CD4-positive, alpha-beta T cell treated with Interleukin-12 subunit alpha and Interleukin-12 subunit beta, for 1 hour (primary cell): ENCODE measurements around the gene NEGR1.

Experiments used
- DNase-seq: peaks from one replicate; pipeline ENCODE4 v3.0.0-alpha.2; 2020

Gene NEGR1

GRCh38 chr1:72015006-72015405, 267.3 kb downstream of the NEGR1 start:
- no peak for DNase-seq

GRCh38 chr1:72013161-72013560, 269.2 kb downstream of the NEGR1 start:
- no peak for DNase-seq

GRCh38 chr1:72011721-72012120, 270.6 kb downstream of the NEGR1 start:
- DNase-seq, result no peak

GRCh38 chr1:72010094-72010431, 272.3 kb downstream of the NEGR1 start:
- DNase-seq, result no peak

- no peak for DNase-seq
Observed at GRCh38 chr1:72009173-72010093, 272.9 kb downstream of the NEGR1 start.

GRCh38 chr1:72007312-72007711, 275.0 kb downstream of the NEGR1 start:
- no peak for DNase-seq

- no peak for DNase-seq
Observed at GRCh38 chr1:72006092-72006491, 276.2 kb downstream of the NEGR1 start.

- DNase-seq, result no peak
Observed at GRCh38 chr1:72003092-72003491, 279.2 kb downstream of the NEGR1 start.

GRCh38 chr1:72000809-72001208, 281.5 kb downstream of the NEGR1 start:
- no peak for DNase-seq

- no peak for DNase-seq
Observed at GRCh38 chr1:71994646-71995045, 287.7 kb downstream of the NEGR1 start.

- no peak for DNase-seq
Observed at GRCh38 chr1:71987181-71987580, 295.2 kb downstream of the NEGR1 start.

- no peak for DNase-seq
Observed at GRCh38 chr1:71986160-71986559, 296.2 kb downstream of the NEGR1 start.

- DNase-seq, result no peak
Observed at GRCh38 chr1:71980556-71980955, 301.8 kb downstream of the NEGR1 start.

- DNase-seq, result no peak
Observed at GRCh38 chr1:71979882-71980281, 302.5 kb downstream of the NEGR1 start.

GRCh38 chr1:71967670-71968069, 314.7 kb downstream of the NEGR1 start:
- DNase-seq, result no peak

GRCh38 chr1:71964188-71964587, 318.2 kb downstream of the NEGR1 start:
- no peak for DNase-seq

GRCh38 chr1:71956613-71957285, 325.6 kb downstream of the NEGR1 start:
- no peak for DNase-seq

- DNase-seq, result no peak
Observed at GRCh38 chr1:71950579-71950978, 331.8 kb downstream of the NEGR1 start.

- no peak for DNase-seq
Observed at GRCh38 chr1:71949681-71950080, 332.7 kb downstream of the NEGR1 start.

GRCh38 chr1:71948561-71948960, 333.8 kb downstream of the NEGR1 start:
- no peak for DNase-seq

- no peak for DNase-seq
Observed at GRCh38 chr1:71944006-71944405, 338.3 kb downstream of the NEGR1 start.

GRCh38 chr1:71940261-71940660, 342.1 kb downstream of the NEGR1 start:
- DNase-seq, result no peak

GRCh38 chr1:71930511-71930910, 351.8 kb downstream of the NEGR1 start:
- DNase-seq, result no peak

GRCh38 chr1:71921935-71922559, 360.3 kb downstream of the NEGR1 start:
- DNase-seq, result no peak
